OCI-LY3 (cell line): ENCODE results near the gene AGO3.
"Not testable (repeated sequence)": the region's sequence is repeated elsewhere in the genome, so short reads cannot be mapped to it uniquely, and the experiment has no call there.

ENCODE experiments used
- H2AFZ ChIP-seq: fragments of 200-600, 300-600 bp; shearing (Covaris generic); 2 replicates; pipeline ENCODE4 v1.6.0; 2014; ENCODE audit warnings: antibody characterized with exemption, low read depth, low read length
- H3K27ac ChIP-seq: fragments of 200-600, 300-600 bp; sonication (generic); 2 replicates; pipeline ENCODE4 v1.5.1; 2014; ENCODE audit warnings: mild to moderate bottlenecking, low read length, moderate library complexity, mixed read lengths
- H3K27me3 ChIP-seq: fragments of 200-600, 300-600 bp; sonication (generic); 2 replicates; pipeline ENCODE4 v1.6.1; 2014; ENCODE audit warnings: low read depth, low read length, mixed read lengths
- H3K36me3 ChIP-seq: fragments of 200-600, 300-600 bp; sonication (generic); replicated peaks from 2 replicates; pipeline ENCODE3; 2014; ENCODE audit warnings: low read depth, low read length, mixed read lengths
- H3K4me1 ChIP-seq: fragments of 300-600, 200-600 bp; sonication (generic); 2 replicates; pipeline ENCODE4 v1.6.1; 2014; ENCODE audit warnings: low read length, mixed read lengths
- H3K4me2 ChIP-seq: fragments of 200-600, 300-600 bp; sonication (generic); 2 replicates; pipeline ENCODE4 v1.6.1; 2014; ENCODE audit warnings: low read length, mixed read lengths
- H3K4me3 ChIP-seq: fragments of 300-600, 200-600 bp; sonication (generic); 2 replicates; pipeline ENCODE4 v1.5.1; 2014; ENCODE audit warnings: antibody characterized with exemption, mild to moderate bottlenecking, low read length, moderate library complexity
- H3K79me2 ChIP-seq: fragments of 300-600, 200-600 bp; shearing (Covaris generic); 2 replicates; pipeline ENCODE4 v1.6.1; 2014; ENCODE audit warnings: mild to moderate bottlenecking, low read length, mixed read lengths
- H3K9ac ChIP-seq: fragments of 300-600, 200-600 bp; shearing (Covaris generic); 2 replicates; pipeline ENCODE4 v1.6.0; 2014; ENCODE audit warnings: mild to moderate bottlenecking, low read length, moderate library complexity
- H3K9me3 ChIP-seq: fragments of 200-600, 300-600 bp; shearing (Covaris generic); 2 replicates; pipeline ENCODE4 v1.6.1; 2014; ENCODE audit warnings: low read length, mixed read lengths; ENCODE audit not compliant: insufficient read depth
- H4K20me1 ChIP-seq: fragments of 200-600, 300-600 bp; sonication (generic); 2 replicates; pipeline ENCODE4 v1.6.1; 2016; ENCODE audit warnings: low read length, mixed read lengths; ENCODE audit not compliant: insufficient read depth
- EZH2phosphoT487 ChIP-seq: fragments of 200-600 bp; shearing (Covaris generic); IDR thresholded peaks from 2 replicates; pipeline ENCODE4 v1.6.1; 2018; ENCODE audit warnings: antibody characterized with exemption, mixed run types, low read depth
- TF ChIP-seq, protein P1 (sequence below): fragments of 200-600, 300-600 bp; sonication (generic); IDR thresholded peaks from 2 replicates; pipeline ENCODE4 v1.5.1; 2014; ENCODE audit warnings: antibody characterized with exemption, low read length, low read depth

Gene AGO3

DNA sequence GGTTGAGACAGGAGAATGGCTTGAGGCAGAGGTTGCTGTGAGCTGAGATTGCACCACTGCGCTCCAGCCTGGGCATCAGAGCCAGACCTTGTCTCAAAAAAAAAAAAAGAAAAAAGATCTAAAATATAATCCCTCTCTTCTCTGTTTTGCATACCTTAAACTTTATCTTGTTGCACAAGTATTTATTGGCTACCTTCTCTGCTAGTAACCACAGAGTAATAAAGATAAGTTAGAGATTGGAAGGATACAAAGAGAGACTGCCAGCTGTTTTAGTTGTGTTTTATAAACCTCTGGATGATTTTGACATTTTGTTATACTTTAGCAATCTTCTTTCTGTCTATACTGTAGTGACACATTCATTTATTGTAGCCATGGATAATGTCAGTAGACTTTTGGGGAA, 27.7 kb downstream of the AGO3 start:
- Histone ChIP-seq H2AFZ (no peak overlapping the region), H3K27me3 (no peaks in the 10 kb centered on the region), H3K79me2 (no peaks in the 10 kb centered on the region), H3K9me3 (no peaks in the 10 kb centered on the region), H3K27ac (no peak overlapping the region), H3K4me3 (no peak overlapping the region), H3K4me1 (no peaks in the 10 kb centered on the region), H3K9ac (no peak overlapping the region), H3K36me3 (no peaks in the 10 kb centered on the region), H3K4me2 (no peak overlapping the region), H4K20me1 (no peaks in the 10 kb centered on the region)
- TF ChIP-seq EZH2phosphoT487 = no peak
- TF ChIP-seq, protein P1, sequence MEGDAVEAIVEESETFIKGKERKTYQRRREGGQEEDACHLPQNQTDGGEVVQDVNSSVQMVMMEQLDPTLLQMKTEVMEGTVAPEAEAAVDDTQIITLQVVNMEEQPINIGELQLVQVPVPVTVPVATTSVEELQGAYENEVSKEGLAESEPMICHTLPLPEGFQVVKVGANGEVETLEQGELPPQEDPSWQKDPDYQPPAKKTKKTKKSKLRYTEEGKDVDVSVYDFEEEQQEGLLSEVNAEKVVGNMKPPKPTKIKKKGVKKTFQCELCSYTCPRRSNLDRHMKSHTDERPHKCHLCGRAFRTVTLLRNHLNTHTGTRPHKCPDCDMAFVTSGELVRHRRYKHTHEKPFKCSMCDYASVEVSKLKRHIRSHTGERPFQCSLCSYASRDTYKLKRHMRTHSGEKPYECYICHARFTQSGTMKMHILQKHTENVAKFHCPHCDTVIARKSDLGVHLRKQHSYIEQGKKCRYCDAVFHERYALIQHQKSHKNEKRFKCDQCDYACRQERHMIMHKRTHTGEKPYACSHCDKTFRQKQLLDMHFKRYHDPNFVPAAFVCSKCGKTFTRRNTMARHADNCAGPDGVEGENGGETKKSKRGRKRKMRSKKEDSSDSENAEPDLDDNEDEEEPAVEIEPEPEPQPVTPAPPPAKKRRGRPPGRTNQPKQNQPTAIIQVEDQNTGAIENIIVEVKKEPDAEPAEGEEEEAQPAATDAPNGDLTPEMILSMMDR = no peak

DNA sequence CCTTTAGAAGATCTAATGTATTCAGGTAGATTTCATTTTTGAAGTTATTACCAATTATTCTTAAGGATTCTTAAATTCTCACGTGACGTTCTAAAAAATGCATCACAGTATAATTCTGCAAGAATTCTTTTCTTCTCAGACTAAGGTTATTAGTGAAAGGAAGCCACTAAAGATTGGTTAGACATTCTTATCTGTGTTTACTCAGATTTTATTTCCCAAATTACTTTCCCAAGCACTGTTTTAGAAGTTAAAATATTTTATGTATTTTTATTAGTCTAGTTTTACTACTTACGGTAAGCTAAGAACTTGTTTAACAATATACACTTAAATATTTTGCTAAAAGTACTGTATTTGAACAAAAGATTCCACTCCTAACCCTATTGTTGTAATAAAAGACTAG, 28.4 kb downstream of the AGO3 start:
- Histone ChIP-seq H3K4me1 (no peaks in the 10 kb centered on the region), H3K4me2 (no peak overlapping the region), H3K9me3 (no peaks in the 10 kb centered on the region), H3K27me3 (no peaks in the 10 kb centered on the region), H3K4me3 (no peak overlapping the region), H4K20me1 (no peaks in the 10 kb centered on the region), H3K79me2 (no peaks in the 10 kb centered on the region), H3K27ac (no peak overlapping the region), H2AFZ (no peak overlapping the region), H3K9ac (no peak overlapping the region), H3K36me3 (no peaks in the 10 kb centered on the region)
- TF ChIP-seq EZH2phosphoT487 = no peak
- TF ChIP-seq, protein P1 = no peak

DNA sequence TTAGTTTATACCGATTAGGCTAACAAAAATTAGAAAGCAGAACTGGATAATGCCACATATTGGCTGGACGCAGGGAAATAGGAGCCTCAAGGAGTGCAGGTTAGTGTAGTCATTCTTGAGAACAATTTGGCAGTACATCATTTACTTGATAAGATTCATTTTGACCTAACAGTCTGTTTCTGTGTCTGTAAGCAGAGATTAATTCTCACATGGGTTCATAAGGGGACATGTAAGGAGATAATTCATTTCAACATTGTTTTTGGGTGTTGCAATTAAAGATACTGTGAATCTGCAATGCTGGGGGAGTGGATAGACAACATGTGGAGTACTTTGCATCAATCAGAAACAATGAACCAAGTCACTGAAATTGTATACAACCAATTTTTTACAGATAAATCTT, 32.0 kb downstream of the AGO3 start:
- no peak for TF ChIP-seq EZH2phosphoT487
- TF ChIP-seq, protein P1 = no peak
- Histone ChIP-seq H3K27me3 (no peaks in the 10 kb centered on the region), H3K27ac (no peak overlapping the region), H2AFZ (no peak overlapping the region), H3K4me1 (no peaks in the 10 kb centered on the region), H3K79me2 (no peaks in the 10 kb centered on the region), H3K4me2 (no peak overlapping the region), H3K9me3 (no peaks in the 10 kb centered on the region), H3K9ac (no peak overlapping the region), H3K4me3 (no peak overlapping the region), H3K36me3 (peaks cover 2% of the 10 kb centered on the region), H4K20me1 (no peaks in the 10 kb centered on the region)

DNA sequence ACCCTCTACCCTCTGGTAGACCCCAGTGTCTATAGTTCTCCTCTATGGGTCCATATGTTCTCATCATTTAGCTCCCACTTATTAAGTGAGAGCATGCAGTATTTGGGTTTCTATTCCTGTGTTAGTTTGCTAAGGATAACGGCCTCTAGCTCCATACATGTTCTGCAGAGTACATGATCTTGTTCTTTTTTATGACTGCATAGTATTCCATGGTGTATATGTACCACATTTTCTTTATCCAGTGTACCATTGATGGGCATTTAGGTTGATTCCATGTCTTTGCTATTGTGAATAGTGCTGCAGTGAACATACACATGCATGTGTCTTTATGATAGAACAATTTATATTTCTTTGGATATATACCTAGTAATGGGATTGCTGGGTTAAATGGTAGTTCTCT, 33.4 kb downstream of the AGO3 start:
- H2AFZ ChIP-seq, H4K20me1 ChIP-seq, H3K27me3 ChIP-seq, H3K9ac ChIP-seq, H3K9me3 ChIP-seq, H3K4me2 ChIP-seq, H3K4me3 ChIP-seq, H3K27ac ChIP-seq, H3K79me2 ChIP-seq, H3K4me1 ChIP-seq: not testable (repeated sequence)
- peaks cover 10% of the 10 kb centered on the region for H3K36me3 ChIP-seq

DNA sequence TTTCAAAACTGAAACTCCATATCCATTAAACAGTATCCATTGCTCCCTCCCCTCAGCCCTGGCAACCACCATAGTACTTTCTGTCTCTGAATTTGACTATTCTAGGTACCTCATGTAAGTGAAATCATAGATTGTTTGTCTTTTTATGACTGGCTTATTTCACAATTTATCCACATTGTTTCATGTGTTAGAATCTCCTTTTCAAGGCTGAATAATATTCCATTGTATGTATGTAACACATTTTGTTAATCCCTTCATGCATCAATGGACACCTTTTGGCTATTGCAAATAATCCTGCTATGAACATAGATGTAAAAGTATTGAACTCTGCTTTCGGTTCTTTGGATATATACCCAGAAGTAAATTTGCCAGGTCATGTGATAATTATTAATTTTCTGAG, 37.5 kb downstream of the AGO3 start:
- no peaks in the 10 kb centered on the region for H3K4me1 ChIP-seq
- H3K79me2 ChIP-seq = no peaks in the 10 kb centered on the region
- no peak overlapping the region for H3K4me3 ChIP-seq
- TF ChIP-seq, protein P1 = no peak
- TF ChIP-seq EZH2phosphoT487 = no peak
- no peak overlapping the region for H3K9ac ChIP-seq
- peaks cover 14% of the 10 kb centered on the region for H3K36me3 ChIP-seq
- no peaks in the 10 kb centered on the region for H4K20me1 ChIP-seq
- H3K4me2 ChIP-seq = no peak overlapping the region
- H3K27me3 ChIP-seq = no peaks in the 10 kb centered on the region
- H3K9me3 ChIP-seq = no peaks in the 10 kb centered on the region
- no peak overlapping the region for H2AFZ ChIP-seq
- no peak overlapping the region for H3K27ac ChIP-seq
